Endometrial microvascular endothelial cells (primary cell): Measurements from ENCODE around the gene TPGS1. TPM values are rescaled to one million over a fixed set of nuclear protein-coding genes. Genes with fewer than 3 reads are reported as not detected.

Experiments
- in situ Hi-C: cut with HindIII; loops from 2 replicates; pipeline ENCODE4 v1.10.0; 2017; ENCODE audit warnings: low sequenced_read_pairs, low pct_unique_long_range_greater_than_20kb; ENCODE audit errors: inconsistent ontology term
- total RNA-seq: library from RNA; depleted of rRNA; stranded (reverse); fragments of >200 nt; gene quantifications from one replicate; pipeline ENCODE4 v1.2.3, GENCODE V29; 2015; ENCODE audit errors: inconsistent ontology term

Gene TPGS1
- total RNA-seq, 1 donor from 2014 or later: 17.6 TPM

DNA sequence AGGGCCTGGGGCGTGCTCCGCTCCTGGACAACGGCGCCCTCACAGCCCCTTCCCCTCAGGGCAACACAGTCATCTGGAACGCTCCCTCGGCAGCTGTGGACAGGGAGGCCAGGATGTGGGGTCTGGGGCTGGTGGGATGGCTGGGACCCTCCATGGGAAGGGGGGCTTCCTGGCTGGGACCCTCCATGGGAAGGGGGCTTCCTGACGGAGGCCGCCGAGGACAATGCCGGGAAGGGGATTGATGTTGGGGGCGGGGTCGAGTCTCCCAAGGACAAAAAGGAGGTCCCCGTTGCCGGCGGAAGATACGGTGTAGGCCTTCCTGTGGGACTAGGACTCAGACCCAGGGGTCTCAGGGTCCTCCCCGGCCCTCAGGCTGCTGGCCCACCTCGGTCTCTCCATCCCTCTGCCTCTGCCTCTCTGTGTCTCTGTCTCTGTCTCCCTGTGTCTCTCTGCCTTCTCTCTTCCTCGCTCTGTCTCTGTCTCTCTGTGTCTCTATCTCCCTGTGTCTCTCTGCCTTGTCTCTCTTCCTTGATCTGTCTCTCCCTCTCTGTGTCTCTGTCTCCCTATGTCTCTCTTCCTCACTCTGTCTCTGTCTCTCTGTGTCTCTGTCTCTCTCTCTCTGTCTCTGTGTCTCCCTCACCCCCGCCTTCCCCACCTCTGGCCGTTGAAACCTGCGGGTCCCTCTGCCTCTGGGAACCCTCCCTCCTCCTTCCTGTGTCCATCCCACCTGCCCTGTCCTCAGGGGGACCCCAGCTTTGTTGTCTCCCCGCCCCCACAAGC is 13.7 kb upstream of the TPGS1 start:
- in situ Hi-C loops: no loop called here

DNA sequence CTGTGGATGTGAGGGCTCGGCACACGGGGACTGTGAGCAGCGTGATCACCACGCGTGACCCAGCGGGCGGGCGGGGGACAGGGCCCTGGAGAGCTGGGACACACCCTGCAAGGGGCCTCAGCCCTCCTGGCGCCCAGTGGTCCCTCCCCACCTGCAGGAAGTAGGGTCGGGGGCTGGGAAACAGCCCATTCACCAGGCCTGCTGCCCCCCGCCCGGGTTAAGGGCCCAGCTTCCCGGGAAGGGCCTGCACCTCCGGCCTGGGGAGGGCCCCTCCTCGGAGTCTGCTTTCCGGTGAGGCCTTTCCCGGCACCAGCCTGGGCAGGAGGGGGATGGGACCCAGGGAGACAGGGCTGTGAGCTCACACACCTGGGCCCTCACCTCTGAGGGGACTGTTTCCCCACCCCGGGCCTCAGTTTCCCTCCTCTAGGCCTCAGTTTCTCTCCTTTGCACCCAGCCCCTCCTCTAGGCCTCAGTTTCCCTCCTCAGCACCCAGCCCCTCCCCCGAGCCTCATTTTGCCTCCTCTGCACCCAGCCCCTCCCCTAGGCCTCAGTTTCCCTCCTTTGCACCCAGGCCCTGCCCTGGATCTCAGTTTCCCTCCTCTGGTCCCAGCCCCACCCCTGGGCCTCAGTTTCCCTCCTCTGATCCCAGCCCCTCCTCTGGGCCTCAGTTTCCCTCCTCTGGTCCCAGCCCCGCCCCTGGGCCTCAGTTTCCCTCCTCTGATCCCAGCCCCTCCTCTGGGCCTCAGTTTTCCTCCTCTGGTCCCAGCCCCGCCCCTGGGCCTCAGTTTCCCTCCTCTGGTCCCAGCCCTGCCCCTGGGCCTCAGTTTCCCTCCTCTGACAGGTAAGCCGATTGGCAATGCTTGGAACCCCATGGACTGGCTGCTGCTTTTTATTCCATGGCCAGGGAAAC is 12.9 kb upstream of the TPGS1 start:
- in situ Hi-C loops: no loop called here

GRCh38 chr19:495081-495401 is 12.3 kb upstream of the TPGS1 start:
- in situ Hi-C loops: no loop called here

DNA sequence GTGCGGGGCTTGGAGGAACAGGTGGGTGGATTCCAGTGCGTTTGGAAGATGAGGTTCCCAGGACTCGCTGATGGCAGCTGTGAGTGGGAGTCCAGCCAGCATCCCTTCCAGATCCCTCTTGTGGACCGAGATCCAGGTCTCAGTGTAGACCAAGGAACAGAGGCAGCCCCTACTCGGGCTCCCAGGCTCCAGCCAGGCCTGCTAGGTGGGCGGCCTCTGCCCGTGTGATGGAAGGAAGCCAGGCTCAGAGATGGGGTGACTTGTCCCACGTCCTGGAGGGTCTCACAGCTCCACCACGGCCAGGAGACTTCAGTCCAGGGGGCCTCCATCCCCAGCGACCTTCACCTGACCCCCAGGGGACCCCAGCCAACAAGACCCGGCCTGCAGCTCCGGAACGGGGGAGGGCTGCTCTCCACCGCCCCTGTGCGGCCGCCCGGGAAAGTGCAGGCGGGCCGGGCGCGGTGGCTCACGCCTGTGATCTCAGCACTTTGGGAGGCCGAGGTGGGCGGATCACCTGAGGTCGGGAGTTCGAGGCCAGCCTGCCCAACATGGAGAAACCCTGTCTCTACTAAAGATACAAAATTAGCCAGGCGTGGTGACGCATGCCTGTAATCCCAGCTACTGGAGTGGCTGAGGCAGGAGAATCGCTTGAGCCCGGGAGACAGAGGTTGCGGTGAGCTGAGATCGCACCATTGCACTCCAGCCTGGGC is 11.7 kb upstream of the TPGS1 start:
- in situ Hi-C loops: no loop called here

DNA sequence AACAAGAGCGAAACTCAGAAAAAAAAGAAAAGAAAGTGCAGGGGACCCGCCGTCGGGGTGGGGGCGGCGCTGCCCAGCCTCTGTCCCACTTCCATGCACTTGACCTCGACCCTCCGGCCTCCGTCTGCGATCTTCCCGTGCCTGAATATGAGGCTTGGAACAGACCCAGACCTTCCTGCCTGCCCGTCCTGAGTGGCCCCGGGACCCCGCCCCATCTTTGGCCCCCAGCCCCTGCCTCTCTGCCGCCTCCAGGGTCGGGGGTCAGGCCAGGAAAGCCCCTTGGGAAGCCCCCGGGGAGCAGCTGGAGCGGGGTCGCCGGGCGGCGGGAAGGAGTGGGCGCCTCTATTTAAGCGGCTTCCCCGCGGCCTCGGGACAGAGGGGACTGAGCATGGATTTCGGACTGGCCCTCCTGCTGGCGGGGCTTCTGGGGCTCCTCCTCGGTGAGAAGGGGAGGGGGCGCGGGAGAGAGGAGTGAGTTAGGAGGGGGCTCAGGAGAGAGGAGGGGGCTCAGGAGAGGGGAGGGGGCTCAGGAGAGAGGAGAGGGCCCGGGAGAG is 11.1 kb upstream of the TPGS1 start, which contains the start of gene MADCAM1:
TSS of gene MADCAM1 (plus strand) at position 375 of the 554 bp plus-strand sequence. CDS start at position 389, 14 bp downstream.
- in situ Hi-C loops: no loop called here

DNA sequence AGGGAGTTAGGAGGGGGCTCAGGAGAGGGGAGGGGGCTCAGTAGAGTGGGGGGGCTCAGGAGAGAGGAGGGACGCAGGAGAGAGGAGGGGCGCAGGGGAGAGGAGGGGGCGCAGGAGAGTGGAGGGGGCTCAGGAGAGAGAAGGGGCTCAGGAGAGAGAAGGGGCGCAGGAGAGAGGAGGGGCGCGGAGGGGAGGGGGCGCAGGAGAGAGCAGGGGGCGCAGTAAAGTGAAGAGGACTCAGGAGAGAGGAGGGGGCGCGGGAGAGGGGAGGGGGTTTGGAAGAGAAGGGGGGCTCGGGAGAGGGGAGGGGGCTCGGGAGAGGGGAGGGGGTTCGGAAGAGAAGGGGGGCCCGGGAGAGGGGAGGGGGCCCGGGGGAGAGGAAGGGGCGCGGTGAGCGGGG is 10.3 kb upstream of the TPGS1 start:
- in situ Hi-C loops: no loop called here

DNA sequence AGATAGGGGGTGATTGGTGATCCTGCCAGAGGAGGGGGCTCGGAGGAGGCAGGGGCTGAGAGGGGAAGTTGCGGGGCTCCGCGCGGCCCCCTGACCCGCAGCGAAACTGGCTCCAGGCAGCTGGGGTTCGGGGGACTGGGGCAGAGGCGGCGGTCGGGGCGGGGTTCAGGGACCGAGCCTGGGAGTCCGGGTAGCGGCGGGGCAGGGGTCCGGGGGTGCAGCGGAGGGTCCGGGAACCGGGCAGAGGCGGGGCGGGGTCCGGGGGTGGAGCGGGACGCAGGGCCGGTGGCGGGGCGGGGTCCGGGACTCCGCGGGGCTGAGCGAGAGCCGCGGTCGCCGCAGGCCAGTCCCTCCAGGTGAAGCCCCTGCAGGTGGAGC is 9.8 kb upstream of the TPGS1 start:
- in situ Hi-C loops: no loop called here

DNA sequence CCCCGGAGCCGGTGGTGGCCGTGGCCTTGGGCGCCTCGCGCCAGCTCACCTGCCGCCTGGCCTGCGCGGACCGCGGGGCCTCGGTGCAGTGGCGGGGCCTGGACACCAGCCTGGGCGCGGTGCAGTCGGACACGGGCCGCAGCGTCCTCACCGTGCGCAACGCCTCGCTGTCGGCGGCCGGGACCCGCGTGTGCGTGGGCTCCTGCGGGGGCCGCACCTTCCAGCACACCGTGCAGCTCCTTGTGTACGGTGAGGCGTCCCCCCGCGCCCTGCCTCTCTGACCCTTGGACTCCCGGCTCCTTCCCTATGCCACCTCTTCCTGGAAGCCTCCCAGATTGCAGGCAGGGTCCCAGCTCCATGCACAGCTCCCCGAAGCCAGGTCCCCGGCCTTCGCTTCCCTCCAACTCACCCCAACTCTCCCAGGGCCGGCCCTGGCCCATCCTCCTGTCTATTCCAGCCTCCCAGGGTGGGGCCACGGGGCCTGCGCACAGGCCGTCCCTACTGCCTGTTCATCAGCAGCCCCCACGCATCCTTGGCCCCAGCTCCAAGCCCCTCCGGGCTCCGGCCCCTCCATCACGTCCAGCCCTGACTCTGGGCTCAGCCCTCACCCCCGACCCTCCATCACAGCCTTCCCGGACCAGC is 9.3 kb upstream of the TPGS1 start:
- in situ Hi-C loops: no loop called here

GRCh38 chr19:498511-498891 is 8.8 kb upstream of the TPGS1 start:
- in situ Hi-C loops: no loop called here

DNA sequence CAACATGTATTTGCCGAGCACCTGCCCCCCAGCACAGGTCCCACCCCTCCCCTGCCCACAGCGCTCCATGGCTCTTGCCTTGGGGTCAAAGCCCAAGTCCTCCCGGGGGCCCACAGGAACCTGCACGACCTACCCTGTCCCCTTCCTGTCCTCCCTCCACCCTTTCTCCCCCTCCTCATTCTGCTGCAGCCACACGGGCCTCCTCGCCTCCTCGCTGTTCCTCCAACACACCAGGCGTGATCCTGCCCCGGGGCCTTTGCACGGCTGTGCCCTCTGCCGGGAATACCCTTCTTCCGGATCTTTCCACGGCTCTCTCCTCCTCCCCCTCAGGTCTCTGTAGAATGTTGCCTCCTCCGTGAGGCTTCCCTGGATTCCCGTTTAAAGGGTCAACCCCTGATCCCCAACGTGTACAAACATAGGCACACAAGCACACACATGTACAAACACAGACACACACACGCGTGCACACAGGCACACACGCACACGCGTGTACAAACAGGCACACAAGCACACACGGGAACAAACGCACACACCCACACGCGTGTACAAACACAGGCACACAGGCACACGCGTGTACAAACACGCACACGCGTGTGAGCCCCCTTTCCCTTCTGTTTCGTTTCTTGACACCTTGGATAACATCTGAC is 8.2 kb upstream of the TPGS1 start:
- in situ Hi-C loops: no loop called here

GRCh38 chr19:501646-502045 is 5.7 kb upstream of the TPGS1 start:
- in situ Hi-C loops: no loop called here

DNA sequence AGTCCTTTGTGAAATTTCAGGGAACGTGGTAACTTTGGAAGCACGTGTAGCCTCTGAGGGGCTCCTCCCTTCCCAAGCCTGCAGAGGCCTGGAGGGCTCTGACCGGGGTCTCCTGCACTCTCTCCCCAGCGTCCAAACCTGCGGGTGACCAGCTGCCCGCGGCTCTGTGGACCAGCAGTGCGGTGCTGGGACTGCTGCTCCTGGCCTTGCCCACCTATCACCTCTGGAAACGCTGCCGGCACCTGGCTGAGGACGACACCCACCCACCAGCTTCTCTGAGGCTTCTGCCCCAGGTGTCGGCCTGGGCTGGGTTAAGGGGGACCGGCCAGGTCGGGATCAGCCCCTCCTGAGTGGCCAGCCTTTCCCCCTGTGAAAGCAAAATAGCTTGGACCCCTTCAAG is 2.7 kb upstream of the TPGS1 start:
- in situ Hi-C loops: no loop called here

- in situ Hi-C loops: no loop called here
Measured at GRCh38 chr19:506404-507285, 652 bp upstream of the TPGS1 start.

DNA sequence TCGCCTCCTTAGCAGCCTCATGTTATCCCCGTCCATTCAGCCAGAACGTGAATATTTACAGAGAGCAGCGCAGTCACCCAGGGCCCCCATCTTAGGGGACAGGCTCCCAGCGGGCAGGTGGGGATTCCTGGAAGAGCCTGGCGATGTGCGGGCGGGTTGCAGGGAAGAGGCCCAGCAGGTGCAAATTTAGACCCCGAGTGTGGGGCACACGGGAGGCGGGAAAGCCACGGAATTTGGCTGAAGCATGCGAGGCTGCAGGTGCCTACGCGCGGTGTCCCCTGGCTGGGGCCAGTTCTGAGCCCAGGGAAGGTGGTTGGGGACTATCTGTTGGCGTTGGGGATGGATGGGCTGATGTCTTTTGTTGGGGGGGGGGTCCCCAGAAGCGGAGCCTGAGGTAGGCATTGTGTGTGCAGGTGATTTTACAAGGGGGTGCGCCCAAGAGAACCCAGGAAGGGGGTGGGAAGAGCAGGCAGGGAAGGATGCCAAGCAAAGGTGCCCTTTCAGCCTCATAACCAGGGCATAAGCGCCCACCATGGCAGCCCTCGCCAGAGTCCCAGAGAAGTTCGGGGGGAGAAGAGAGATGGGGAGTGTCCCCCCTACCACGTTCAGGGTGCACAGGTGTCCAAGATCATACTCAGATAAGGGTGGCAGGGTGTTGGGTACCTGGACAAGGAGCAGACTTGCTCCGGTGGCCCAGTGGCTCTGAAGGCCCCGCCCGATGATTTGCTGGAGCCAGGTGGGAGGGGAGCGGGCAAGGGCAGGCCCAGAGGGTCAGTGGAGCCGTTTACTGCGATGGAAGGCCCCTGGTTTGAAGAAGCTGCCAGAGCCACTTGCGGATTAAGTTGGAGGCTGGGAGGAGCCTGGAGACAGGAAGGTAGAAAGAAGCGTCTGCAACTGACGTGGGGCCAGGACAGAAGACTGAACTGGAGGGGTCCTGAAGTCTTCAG is 1.2 kb downstream of the TPGS1 start:
- in situ Hi-C loops: no loop called here

GRCh38 chr19:510606-511100 is 3.4 kb downstream of the TPGS1 start:
- in situ Hi-C loops: no loop called here

DNA sequence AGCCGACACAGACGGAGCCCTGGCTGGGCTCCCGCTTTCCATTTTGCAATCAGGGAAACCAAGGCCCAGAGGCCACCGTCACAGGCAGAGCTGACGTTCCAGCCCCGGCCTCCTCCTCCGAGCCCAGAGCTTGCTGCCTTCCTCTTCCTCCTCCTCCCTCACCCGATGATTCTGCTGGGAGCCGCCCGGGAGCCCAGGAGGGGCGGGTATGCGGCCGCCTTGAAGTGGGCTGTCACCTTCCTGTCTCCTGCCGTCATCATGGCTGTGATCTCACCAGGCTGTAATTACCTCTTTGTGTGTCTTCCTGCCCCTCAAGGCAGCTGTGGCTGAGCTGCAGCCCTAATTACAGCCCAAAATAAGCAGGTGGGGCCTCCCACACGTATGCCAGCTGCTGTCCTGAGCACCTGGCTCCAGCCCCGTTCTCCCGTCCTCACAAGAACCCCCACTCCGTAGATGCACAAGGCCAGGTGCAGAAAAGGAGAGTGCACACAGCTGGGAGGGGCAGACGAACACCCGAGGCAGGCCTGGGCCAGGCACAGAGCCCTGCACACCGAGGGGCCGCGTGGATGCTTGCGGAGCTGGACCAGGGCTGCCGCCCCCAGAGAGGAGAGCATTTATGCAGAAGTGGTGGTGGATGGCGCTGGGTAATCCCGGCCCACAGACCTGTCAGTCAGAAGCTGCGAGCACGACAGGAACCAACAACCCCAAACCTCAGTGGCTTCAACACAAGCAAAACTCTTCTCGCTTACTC is 4.0 kb downstream of the TPGS1 start:
- in situ Hi-C loops: no loop called here
